Neural crest cell (in vitro differentiated cells): ENCODE data around the gene HOXB9. TPM values are rescaled to one million over a fixed set of nuclear protein-coding genes. Genes with fewer than 3 reads are reported as not detected.
A peak's percentile ranks its signal among the peaks of the same experiment; 100 is the strongest.

Experiments used
- DNase-seq: peaks from one replicate; pipeline ENCODE4 v3.0.0; 2021; ENCODE audit warnings: low read depth, mixed read lengths, low spot score
- H3K27ac Mint-ChIP-seq: one replicate; pipeline ENCODE4 v1.8.0; 2021; ENCODE audit warnings: mild to moderate bottlenecking, mixed read lengths; ENCODE audit not compliant: unreplicated experiment
- H3K27me3 Mint-ChIP-seq: 2 replicates; pipeline ENCODE4 v1.8.0; 2021; ENCODE audit warnings: low read depth, mild to moderate bottlenecking, mixed read lengths
- H3K36me3 Mint-ChIP-seq: 2 replicates; pipeline ENCODE4 v1.8.0; 2021; ENCODE audit warnings: low read depth, mild to moderate bottlenecking, mixed read lengths
- H3K4me1 Mint-ChIP-seq: 2 replicates; pipeline ENCODE4 v1.8.0; 2021; ENCODE audit warnings: mixed read lengths
- H3K4me3 Mint-ChIP-seq: one replicate; pipeline ENCODE4 v1.8.0; 2021; ENCODE audit warnings: mild to moderate bottlenecking, mixed read lengths
- H3K9me3 Mint-ChIP-seq: 2 replicates; pipeline ENCODE4 v1.8.0; 2021; ENCODE audit warnings: mixed read lengths
- total RNA-seq: library from RNA; stranded (reverse); gene quantifications from 2 replicates; pipeline ENCODE4 v1.2.1, GENCODE V29; 2021
- TF ChIP-seq, protein P1 (sequence below): fragments of 200-600 bp; sonication (generic); conservative IDR thresholded peaks from 2 replicates; pipeline ENCODE4 v1.5.0; 2021; ENCODE audit warnings: antibody characterized with exemption, mild to moderate bottlenecking

Gene HOXB9
- total RNA-seq, 1 donor from 2014 or later, result 89.8 TPM

DNA sequence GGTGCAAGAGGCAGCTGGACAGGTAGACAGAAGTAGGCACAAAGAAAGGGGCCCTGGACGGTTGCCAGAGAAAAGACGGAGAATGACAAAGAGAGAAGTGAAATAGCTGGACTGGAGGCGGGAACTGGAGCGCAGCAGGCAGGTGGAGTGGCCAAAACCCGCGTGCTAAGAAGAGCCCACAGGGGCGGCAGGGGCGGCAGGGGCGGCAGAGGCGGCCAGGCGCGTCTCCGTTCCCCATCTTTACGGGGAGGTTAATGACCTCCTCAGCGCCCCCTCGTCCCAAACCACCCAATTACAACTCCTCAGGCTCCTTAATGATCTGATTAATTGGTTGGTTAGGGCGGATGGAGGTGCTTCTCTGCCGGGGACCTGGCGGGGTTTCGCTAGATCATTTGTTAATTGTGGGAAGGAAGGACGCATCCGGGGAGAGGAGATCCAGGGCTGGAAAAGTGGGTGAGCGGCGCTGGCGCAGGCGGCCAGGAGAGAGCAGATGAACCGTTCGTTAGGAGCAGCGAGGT, 15.4 kb upstream of the HOXB9 start:
- no peaks in the 10 kb centered on the region for H3K9me3 Mint-ChIP-seq
- DNase-seq, result no peak
- peak overlapping the region; percentile 32 for H3K4me3 Mint-ChIP-seq
- H3K36me3 Mint-ChIP-seq, result no peaks in the 10 kb centered on the region
- H3K27me3 Mint-ChIP-seq, result peaks cover 100% of the 10 kb centered on the region
- TF ChIP-seq, protein P1, sequence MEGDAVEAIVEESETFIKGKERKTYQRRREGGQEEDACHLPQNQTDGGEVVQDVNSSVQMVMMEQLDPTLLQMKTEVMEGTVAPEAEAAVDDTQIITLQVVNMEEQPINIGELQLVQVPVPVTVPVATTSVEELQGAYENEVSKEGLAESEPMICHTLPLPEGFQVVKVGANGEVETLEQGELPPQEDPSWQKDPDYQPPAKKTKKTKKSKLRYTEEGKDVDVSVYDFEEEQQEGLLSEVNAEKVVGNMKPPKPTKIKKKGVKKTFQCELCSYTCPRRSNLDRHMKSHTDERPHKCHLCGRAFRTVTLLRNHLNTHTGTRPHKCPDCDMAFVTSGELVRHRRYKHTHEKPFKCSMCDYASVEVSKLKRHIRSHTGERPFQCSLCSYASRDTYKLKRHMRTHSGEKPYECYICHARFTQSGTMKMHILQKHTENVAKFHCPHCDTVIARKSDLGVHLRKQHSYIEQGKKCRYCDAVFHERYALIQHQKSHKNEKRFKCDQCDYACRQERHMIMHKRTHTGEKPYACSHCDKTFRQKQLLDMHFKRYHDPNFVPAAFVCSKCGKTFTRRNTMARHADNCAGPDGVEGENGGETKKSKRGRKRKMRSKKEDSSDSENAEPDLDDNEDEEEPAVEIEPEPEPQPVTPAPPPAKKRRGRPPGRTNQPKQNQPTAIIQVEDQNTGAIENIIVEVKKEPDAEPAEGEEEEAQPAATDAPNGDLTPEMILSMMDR, result no peak
- no peak overlapping the region for H3K27ac Mint-ChIP-seq
- H3K4me1 Mint-ChIP-seq, result peaks cover 4% of the 10 kb centered on the region

DNA sequence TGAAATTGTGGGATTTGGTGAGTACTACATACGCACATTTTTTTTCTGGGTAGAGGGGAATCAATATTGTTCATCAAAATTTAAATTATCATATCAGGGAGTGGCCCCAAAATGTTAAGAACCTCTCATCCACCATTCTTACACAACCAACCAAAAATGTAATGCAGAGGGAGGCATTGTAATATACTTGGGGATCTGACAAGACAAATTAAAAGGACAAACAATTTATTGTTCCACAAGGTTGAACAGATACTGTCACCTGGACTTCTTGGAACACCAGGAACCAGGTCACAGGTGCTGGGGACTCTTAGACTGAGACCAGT, 14.7 kb upstream of the HOXB9 start:
- H3K4me1 Mint-ChIP-seq, result peaks cover 8% of the 10 kb centered on the region
- peaks cover 100% of the 10 kb centered on the region for H3K27me3 Mint-ChIP-seq
- no peak for DNase-seq
- H3K9me3 Mint-ChIP-seq, result no peaks in the 10 kb centered on the region
- H3K4me3 Mint-ChIP-seq, result no peak overlapping the region
- no peaks in the 10 kb centered on the region for H3K36me3 Mint-ChIP-seq
- no peak overlapping the region for H3K27ac Mint-ChIP-seq
- TF ChIP-seq, protein P1, result no peak

DNA sequence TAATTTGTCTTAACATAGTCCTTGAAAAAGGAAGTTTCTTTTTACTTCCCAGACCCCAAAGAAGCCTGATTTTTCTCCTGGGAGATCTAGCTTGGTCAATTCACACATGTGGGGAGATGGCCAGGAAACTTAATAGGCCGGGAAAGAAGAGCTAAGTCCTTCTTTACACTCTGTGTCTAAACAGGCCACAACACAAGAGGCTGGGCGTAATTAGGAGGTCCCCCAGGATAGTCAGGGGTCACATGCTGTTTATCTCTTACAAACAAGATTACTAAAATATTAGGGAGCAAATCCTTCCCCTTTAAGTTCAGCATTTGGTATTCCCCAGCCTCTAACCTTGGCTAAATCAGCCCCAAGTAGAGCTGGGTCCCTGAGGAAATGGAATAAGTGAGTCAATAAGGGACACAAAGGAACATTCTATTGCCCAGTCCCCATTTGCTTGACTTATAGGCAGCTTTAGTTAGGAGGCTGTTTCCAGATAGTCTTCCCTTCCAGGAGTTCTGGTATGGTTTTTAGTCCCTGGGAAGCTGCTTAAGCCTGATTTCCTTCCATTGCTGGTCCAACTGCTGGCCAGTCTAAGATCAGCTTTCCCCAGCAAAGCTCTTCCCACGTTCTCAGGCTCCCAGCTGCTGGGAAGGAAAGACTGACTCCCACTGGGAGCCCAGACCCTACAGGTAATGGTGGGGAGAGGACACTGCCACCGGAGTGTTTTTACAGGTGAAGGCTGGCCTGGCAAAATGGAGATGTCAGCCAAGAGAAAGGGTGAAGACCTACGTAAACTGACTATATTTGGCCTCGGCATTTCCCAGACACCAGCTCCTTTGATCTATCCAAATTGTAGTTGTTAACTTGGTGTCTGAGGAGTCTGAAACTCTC, 14.1 kb upstream of the HOXB9 start:
- Mint-ChIP-seq H3K27ac (no peak overlapping the region), H3K36me3 (no peaks in the 10 kb centered on the region), H3K9me3 (no peaks in the 10 kb centered on the region), H3K4me3 (no peak overlapping the region), H3K27me3 (peaks cover 100% of the 10 kb centered on the region), H3K4me1 (peaks cover 8% of the 10 kb centered on the region)
- DNase-seq, result no peak
- TF ChIP-seq, protein P1, result no peak

DNA sequence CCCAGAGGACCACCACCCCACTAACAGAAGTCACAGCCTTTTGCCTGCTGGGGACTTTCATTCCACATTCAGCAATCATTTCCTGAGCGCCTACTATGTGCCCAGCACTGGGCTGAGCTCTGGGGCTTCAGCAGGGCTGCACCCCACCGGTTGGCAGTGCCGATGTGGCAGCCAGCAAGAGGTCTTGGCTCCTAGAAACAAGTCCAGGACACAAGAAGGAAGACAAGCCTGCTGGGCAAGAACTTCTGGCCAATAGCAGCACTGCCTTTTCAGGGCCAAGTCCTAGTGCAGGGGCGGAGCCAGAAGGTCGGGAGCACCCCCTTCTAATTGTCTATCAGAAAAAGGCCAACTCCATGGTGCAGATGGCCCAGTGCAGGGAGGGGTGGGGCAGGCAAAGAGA, 13.0 kb upstream of the HOXB9 start:
- Mint-ChIP-seq H3K4me1 (peaks cover 8% of the 10 kb centered on the region), H3K4me3 (no peak overlapping the region), H3K9me3 (no peaks in the 10 kb centered on the region), H3K36me3 (no peaks in the 10 kb centered on the region), H3K27ac (no peak overlapping the region), H3K27me3 (peaks cover 100% of the 10 kb centered on the region)
- TF ChIP-seq, protein P1, result no peak
- no peak for DNase-seq

DNA sequence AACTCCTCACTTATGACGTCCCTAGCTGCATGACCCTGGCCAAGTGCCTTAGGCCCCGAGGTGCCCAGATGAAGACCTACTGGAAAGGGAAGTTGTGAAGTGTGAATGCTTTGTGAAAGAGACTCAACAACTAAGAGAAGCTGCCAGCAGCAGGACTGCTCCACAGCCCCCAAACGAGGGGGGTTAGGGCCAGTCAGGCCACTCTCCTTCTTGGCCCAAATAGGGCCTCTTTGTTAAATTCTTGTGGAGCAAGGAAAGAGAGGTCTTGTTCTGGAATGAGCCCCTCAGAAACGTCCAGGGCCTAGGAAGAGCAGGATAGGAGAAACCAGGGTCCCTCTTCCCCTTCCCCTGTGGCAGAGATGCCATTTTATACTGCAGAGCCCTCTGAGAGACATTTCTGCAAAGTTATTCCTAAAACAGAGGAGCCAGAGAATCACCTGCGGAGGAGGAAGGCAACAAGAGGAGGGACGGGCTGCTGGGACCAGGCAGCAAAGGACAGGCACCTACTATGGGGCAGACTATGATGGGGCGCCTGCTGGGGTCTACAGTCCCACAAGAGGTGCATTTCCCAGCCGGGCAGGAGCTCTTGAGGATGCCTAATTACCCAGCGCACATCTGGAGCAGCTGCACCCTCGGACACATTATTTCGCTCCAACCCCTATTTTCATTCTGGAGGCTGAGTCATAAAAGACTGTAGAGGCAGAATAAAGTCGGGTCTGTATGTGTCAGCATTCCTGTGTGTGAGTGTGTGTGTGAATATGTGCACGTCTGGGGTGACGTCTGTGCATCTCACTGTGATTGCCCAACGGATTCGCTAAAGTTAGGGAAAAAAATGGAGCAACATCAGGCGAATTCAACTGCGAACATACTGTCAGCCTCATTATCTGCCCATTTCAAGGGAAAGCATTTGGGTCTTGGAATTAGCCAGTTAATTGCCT, 11.4 kb upstream of the HOXB9 start:
- no peaks in the 10 kb centered on the region for H3K9me3 Mint-ChIP-seq
- no peaks in the 10 kb centered on the region for H3K36me3 Mint-ChIP-seq
- H3K27me3 Mint-ChIP-seq, result peaks cover 100% of the 10 kb centered on the region
- H3K4me3 Mint-ChIP-seq, result peak overlapping the region; percentile 54
- no peak for DNase-seq
- TF ChIP-seq, protein P1, result no peak
- H3K27ac Mint-ChIP-seq, result no peak overlapping the region
- peaks cover 8% of the 10 kb centered on the region for H3K4me1 Mint-ChIP-seq
